M059J (cell line): ENCODE data around the gene CCDC40. TPM values are rescaled to one million over a fixed set of nuclear protein-coding genes. Genes with fewer than 3 reads are reported as not detected.

Experiments
- DNase-seq: peaks from one replicate; pipeline ENCODE4 v3.0.0-alpha.2; 2012; ENCODE audit warnings: low read depth
- total RNA-seq: library from RNA; depleted of rRNA; stranded (reverse); fragments of >200 nt; shearing (Covaris generic); gene quantifications from 2 replicates; pipeline ENCODE4 v1.2.3, GENCODE V29; 2014

CCDC40 gene
- total RNA-seq, 1 experiment from 2014 or later = 0.94 TPM

DNA sequence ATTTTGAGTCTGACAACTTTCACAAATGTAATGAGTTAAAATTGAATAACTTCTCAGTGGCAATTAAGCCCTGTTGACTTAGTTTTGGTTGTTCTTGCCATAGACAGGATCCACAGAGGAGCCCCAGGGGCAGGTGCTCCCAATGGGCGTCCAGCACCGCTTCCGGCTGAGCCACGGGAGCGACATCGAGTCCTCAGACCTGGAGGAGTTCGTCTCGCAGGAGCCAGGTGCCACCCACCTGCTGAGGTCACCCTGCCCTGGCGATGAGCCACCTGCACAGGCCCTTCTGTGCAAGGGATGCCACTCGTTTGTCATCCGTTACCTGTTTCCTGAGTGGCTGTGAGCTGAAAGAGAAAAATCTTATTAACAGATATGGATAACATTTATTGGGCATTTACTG, 10.7 kb downstream of the CCDC40 start:
- DNase-seq = no peak

DNA sequence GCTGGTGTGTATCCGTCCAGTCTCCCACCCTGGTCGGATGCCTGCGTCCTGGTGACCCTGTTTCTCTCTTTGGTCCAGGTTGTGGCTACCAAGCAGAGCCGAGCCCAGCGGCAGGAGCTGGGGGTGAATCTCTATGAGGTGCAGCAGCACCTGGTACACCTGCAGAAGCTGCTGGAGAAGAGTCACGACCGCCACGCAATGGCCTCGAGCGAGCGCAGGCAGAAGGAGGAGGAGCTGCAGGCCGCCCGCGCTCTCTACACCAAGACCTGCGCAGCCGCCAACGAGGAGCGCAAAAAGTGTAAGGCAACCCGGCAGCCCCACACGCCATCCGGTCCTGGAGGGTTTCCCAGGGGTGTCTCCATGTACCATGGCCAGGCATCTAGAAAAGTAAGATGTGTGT, 13.5 kb downstream of the CCDC40 start:
- no peak for DNase-seq

DNA sequence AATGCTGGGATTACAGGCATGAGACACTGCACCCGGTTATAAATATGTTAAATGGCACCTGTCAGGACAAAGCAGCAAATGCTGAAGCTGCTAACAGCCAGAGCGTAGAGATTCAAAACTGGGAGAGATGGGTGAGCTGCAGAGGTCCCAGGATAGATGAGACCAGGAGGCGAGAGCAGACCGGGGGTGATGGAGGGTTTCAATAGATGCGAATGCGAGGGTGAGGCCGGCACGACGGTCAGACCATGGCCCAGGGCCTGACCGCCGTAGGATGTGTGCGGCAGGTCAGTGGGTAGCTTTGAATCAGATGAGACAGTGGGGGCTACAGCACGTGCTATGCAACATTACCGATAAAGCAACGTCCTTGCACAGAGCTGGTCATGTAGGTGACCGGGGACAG, 14.3 kb downstream of the CCDC40 start:
- no peak for DNase-seq

DNA sequence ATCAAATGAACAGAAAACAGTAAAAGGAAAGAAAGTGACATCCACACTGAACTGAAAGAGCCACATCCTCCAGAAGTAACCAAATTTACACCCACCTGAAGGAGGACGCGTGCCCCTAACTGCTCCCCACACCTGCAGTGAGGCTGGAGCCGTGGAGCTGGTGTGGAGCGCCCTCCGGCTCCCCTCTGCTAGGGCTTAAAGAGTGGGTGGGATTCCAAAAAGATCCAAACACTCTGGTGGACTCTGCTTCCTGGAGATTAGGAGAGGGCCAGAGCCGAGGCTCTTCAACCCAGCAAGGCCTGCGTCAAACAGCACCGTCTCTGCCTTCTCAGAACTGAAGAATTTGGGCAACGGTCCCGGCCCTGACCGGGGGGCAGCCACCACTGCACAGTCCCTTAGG, 15.2 kb downstream of the CCDC40 start:
- DNase-seq = no peak

DNA sequence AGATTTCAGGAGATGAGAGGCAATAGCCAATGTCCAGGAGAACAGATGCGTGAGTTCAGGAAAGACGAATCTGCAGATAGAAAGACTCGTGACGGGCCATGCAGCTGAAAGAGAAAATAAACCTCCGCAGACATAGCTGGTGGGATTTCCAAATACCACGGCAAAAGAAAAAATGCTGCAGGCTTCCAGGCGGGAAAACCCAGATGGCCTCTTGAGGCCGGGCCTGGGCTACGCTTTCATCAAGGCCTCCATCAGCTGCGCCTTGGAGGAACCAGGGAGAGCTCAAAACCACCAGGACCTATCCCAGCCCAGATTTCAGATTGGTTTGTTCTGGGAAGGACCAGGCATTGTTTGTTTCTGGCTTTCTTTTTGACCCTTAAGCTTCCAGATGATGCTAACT, 16.7 kb downstream of the CCDC40 start:
- no peak for DNase-seq

DNA sequence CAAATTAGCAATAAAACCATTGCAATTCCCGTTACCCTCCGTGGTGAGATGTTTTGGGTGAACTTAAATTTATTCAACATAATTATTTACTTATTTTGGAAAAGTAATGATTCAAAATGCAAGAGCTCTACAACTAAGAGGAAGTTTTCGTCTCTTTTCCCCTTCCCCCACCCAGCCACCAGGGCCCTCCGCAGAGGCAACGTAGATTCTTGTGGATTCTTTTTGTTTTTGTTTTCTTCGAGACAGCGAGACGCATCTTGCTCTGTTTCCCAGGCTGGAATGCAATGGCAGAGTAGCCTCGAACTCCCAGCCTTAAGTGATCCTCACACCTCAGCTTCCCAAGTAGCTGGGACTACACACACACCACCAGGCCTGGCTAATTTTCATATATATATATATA, 19.2 kb downstream of the CCDC40 start:
- DNase-seq = no peak

DNA sequence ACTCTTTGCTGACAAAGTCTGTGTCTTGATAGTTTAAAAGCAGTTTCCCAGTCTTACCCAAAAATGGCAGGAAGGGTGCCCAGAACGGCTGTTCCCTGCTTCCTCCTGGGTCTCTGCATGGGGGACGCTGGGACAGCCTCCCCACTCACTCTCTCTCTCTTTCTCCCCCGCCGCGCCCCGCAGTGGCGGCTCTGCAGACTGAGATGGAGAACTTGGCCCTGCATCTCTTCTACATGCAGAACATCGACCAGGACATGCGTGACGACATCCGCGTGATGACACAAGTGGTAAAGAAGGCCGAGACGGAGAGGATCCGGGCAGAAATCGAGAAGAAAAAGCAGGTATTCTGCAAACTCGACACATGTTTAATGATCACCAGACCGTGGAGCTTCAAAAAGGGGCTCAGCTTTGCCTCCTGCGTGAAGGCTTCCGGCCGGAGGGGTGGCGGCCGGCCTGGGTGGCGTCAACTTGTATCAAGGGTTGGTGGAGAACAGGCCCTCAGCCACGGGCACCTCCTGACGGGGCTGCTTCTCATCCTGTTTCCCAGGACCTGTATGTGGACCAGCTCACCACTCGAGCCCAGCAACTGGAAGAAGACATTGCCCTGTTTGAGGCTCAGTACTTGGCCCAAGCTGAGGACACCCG, 22.0 kb downstream of the CCDC40 start:
- no peak for DNase-seq

DNA sequence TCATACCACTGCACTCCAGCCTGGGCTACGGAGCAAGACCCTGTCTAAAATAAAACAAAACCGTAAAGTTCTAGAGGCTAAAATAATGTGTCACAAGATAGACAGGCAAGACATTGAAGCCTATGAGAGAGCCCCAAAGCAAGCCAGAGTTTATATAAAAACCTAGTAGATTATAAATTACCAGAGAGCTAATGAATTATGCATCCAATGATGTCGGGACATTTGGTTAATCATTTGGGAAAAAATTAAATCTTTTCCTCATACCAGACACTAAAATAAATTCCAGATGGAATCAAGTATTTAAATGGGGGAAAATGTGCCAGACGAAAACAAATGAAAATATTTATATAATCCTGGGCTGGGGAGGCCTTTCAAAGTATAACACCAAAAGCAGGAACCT, 24.2 kb downstream of the CCDC40 start:
- DNase-seq = no peak

DNA sequence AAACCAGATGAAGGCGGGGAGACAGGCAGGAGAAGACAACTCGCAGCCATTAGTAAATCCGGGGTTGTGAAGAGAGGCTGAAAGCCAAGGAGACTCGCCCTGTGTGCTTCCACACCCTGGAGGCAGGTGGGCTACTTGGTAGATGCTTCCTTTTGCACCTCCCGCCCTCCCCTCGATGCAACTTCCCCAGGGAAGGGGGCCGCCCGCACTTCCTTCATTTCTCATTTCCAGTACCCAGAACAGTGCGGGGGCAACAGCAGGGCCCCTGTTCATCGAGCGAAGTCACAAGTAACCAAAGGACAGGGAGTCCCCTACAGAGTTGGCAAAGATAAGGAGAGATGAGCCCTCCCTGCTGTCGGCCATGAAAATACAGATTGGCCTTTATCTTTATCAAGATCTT, 25.0 kb downstream of the CCDC40 start:
- DNase-seq = no peak

DNA sequence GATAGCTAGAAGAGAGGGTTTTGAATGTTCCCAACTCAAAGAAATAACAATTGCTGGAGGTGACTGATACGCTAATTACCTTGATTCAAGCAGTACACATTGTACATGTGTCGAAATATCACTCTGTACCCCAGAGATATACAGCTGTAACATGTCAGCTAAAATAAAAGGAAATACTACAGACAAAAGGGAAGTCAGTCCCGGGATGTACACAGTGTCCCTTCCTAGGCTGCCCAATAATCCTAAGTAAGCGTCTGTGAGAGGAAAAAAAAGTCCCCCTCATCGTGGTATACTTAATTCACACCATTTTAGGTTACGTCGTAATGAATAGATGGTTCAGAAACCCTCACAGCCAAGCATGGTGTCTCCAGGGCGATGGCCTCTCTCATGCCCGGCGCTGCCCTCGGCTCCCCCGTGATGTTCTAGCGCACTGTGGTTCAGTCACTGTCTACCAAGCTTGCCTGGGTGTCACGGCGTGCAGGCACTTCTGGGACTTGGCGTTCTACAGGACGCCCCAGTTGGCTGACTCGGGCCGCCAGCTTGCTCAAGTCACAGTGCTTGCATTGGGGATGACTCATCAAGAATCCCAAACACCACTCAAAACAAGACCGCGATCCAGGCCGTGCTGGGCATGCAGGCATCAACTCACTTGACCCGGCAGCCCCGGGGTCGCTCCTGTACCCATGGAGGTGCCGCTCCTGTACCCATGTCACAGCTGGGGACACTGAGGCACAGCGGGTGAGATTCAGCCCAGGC, 27.6 kb downstream of the CCDC40 start:
- peak; percentile 80 for DNase-seq

DNA sequence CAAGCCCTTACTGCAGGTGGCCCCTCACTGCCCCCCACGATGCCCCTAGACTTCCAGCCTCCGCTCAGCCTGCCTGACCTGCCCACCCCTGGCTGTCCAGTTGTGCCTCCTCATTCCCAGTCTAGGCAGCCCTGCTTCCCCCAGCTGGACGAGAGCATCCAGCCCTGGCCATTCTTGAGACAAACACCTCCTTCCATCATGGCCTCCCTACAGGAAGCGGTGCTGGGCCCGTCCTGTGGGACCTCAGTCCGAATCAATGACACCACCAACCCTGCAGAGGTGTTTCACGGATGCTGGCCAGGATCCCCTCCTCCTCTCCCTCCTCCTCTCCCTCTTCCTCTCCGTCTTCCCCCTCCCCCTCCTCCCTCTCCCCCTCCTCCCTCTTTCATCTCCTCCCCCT, 28.3 kb downstream of the CCDC40 start:
- DNase-seq = no peak

DNA sequence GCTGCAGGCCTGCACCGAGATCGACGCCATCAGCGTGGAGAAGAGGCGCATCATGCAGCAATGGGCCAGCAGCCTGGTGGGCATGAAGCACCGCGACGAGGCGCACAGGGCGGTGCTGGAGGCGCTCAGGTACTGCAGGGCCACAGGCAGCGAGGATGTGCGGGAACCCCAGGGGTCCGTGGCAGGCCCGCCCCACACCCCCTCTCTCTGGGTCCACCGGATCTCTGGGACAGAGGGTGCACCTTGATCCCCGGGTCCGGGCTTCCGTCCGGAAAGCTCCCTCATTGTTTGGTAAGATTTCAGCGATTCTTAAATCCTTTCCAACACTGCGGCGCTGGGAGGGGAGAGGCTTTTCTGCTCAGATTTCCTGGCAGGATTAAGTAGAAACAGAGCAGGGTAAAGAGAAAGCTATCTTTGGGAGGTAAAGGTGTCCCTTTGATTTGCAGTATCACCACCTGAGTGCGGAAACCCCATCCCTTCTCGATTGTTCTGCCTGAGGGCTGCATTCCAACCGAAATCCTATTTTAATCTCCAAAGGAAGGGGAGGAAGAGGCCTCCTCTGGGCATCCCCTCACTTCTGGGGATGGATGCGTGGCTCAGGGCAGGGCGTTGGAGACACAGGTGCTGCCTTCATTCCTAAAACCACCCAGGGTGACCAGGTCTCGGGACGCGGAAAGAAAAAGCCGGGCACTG, 29.2 kb downstream of the CCDC40 start:
- DNase-seq = no peak

DNA sequence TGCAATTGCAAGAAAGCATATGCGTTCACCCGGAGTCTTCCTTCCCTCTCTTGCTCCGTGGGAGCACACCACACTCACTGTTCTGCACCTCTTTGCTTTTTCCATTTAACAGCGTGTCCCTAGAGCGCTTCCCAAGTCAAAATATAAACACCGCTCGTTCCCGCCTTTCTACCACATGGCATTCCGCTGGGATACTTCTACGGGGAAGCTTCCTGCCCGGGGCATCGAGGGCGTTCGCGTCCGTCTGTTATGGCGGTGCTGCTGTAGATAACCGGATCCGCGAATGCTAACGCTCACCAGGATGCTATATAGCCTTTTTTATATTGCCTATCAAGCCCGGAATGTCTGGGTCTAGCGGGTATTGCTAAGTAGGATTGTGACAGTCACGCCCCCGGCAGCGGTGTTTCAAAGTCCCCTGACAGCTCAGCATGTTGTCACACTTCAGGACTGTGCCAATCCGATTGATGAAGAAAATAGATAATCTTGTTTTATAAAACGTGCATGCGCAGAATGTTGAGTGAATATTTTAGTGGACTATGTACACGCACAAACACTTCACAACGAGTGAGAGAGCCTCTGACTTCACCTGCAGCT, 31.0 kb downstream of the CCDC40 start:
- no peak for DNase-seq

DNA sequence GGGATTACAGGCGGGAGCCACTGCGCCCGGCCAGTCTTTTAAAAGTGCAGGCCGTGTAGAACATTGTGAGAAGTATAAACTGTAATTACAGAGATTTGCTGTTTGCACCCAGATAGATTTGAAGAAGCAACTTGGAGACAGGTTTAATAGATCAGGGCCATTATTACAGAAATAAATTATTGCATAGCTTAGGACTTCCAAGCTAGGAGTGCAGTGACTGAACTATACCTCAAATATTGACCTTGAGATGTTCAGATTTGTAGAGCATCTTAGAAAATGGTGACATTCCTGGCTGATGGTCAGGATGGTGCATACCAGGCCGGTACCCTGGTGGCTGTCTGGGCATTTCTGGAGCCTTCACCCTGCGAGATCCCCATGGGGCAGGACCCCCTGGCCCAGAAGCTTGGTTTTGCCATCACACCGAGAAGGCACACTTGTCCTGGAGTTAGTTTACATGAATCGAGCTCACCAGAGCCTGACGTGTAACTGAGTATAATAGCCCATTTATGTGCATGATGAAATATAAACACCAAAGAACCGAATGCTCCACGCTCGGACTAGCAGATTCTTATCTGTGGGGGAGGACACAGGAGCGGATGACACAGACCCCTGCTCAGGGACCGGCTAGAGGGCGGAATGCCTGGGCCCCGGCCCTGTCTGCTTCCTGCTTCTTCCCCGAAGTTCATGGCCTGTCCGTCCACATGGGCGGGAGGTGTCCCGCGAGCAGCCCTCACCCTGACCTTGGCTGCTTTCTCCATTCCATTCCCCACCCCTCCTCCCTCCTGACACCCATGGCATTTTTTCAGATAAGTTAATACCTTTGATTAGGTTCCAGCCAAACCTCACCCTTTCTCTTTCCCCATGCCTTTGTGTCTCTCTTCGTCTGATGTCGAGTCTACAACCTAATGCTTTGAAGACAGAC, 32.1 kb downstream of the CCDC40 start:
- peak; percentile 17 for DNase-seq

DNA sequence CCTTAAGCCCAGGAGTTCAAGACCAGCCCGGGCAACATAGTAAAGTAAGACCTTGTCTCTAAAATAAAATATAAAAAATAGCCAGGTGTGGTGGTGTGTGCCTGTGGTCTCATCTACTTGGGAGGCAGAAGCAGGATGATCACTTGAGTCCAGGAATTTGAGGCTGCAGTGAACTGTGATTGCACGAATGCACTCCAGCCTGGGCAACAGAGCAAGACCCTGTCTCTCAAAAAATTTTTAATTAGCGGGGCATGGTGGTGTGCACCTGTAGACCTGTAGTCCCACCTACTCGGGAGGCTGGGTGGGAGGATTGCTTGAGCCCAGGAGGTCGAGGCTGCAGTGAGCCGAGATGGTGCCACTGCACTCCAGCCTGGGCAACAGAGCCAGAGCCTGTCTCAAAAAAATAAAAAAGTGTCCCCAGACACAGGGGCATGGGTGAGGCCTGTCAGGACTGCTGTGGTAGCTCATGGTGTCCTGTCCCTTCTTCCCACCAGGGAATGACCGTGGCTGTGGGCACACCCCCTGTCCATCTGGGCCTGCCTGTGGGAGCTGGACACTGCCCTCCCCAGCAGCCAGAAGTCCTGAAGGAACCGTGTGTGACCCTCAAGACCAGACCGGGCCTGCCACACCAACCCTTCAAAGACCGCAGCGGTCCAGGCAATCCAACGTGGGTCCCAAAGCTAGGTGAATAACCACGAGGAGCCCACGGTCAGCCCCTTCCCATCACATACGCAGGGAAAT, 34.1 kb downstream of the CCDC40 start:
- no peak for DNase-seq

DNA sequence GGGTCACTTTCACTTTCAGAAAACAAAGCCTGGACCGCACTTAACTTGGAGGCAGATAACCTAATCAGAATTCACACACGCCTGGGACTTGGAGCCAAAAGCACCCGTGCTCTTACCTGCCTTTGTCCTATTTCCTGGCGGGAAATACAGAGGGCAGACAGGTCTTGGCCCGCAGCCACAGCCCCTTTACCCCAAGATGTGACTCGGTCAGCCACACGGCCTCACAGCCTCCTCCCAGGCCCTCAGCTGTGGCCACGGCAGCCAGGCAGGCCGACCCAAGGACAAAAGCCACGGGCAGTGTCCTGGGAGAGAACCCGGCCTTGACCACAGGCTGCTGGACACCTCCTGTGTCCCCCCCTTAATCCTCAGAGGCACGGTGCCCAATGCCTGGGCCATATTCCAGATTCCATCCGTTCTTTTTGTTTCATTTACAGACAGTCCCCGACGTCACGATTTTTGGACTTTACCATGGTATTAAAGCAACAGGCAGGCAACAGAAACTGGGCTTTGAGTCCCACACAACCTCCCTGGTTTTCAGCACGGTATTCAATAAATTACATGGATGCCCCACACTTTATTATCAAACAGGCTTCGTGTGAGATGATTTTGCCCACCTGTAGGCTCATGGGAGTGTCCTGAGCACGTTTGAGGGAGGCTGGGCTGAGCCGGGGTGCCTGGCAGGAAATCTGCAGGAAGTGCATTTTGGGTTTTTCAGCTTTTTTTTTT, 34.8 kb downstream of the CCDC40 start:
- DNase-seq = peak; percentile 65

DNA sequence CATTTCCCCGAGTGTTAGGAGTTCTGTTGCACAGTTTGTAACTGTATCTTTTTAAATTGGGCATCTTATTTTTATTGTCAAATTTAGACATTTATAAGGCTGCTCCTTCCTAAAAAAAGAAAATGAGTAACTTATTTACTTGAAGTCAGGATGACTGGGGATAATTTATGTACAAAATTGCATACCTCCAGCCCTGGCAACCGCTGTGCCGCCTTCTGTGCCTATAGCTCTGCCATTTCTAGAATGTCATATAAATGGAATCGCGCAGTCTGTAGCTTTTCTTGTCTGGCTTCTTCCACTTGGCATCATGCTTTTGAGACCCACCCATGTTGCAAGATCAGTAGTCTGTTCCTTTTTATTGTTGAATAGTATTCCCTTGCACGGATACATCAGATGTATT, 36.0 kb downstream of the CCDC40 start:
- DNase-seq = no peak

DNA sequence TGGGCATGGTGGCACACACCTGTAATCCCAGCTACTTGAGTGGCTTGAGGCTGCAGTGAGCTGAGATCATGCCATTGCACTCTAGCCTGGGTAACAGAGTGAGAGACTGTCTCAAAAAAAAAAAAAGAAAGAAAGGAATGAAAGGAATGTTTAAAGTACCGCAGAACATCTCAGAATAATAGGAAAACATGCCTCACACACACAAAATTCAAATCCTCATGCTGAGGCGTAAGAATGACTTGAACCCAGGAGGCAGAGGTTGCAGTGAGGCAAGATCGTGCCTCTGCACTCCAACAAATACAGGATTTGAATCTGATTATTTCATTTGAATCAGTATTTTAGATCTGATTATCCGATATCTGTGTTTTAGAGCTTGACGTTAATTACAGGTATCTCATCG, 43.6 kb downstream of the CCDC40 start:
- DNase-seq = no peak

DNA sequence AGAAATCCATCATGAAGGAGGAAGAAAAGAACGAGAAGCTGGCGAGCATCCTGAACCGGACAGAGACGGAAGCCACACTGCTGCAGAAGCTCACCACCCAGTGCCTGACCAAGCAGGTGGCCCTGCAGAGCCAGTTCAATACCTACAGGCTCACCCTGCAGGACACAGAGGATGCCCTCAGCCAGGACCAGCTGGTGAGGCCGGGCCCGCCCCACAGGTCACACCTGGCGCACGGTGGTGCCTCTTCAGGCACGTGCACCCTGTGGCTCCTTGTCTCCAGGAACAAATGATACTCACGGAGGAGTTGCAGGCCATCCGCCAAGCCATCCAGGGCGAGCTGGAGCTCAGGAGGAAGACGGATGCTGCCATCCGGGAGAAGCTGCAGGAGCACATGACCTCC, 45.2 kb downstream of the CCDC40 start:
- DNase-seq = no peak
